ENCODE measurements around the gene EPB41L4A. TPM values are rescaled to one million over a fixed set of nuclear protein-coding genes. Genes with fewer than 3 reads are reported as not detected.

Gene EPB41L4A
- total and polyA plus RNA-seq, 2 experiments from 2014 or later: 10.5 to 14.4 TPM

- Histone ChIP-seq H3K9me3 (ENCODE audit: low read depth) (no peaks in the 10 kb centered on the region), H3K4me3 (no peak overlapping the region), H3K36me3 (no peaks in the 10 kb centered on the region), H3K27ac (no peak overlapping the region), H3K4me1 (ENCODE audit: low read depth) (no peaks in the 10 kb centered on the region), H3K27me3 (no peaks in the 10 kb centered on the region)
- DNase-seq (ENCODE audit: low read depth in 1 of 2, low spot score in 1 of 2): no peak
- no peak for TF ChIP-seq CTCF (IDR thresholded peaks at IDR 0.05; ENCODE audit: low read depth, low read length)
Measured at GRCh38 chr5:112384523-112384922, 34.6 kb downstream of the EPB41L4A start.

GRCh38 chr5:112382886-112383285 lies 36.2 kb downstream of the EPB41L4A start:
- H3K4me1 ChIP-seq (ENCODE audit: low read depth): no peaks in the 10 kb centered on the region
- no peaks in the 10 kb centered on the region for H3K9me3 ChIP-seq (ENCODE audit: low read depth)
- TF ChIP-seq CTCF (IDR thresholded peaks at IDR 0.05; ENCODE audit: low read depth, low read length): no peak
- no peak overlapping the region for H3K27ac ChIP-seq
- H3K4me3 ChIP-seq: no peak overlapping the region
- H3K27me3 ChIP-seq: no peaks in the 10 kb centered on the region
- DNase-seq (ENCODE audit: low read depth in 1 of 2, low spot score in 1 of 2): no peak
- H3K36me3 ChIP-seq: no peaks in the 10 kb centered on the region

- H3K27ac ChIP-seq: no peak overlapping the region
- no peak overlapping the region for H3K4me3 ChIP-seq
- H3K36me3 ChIP-seq: no peaks in the 10 kb centered on the region
- H3K4me1 ChIP-seq (ENCODE audit: low read depth): no peaks in the 10 kb centered on the region
- no peak for DNase-seq (ENCODE audit: low read depth in 1 of 2, low spot score in 1 of 2)
- no peak for TF ChIP-seq CTCF (IDR thresholded peaks at IDR 0.05; ENCODE audit: low read depth, low read length)
- H3K27me3 ChIP-seq: no peaks in the 10 kb centered on the region
- no peaks in the 10 kb centered on the region for H3K9me3 ChIP-seq (ENCODE audit: low read depth)
Measured at GRCh38 chr5:112381521-112381920, 37.6 kb downstream of the EPB41L4A start.

GRCh38 chr5:112379542-112380325 lies 39.3 kb downstream of the EPB41L4A start:
- Histone ChIP-seq H3K27me3 (no peaks in the 10 kb centered on the region), H3K4me1 (ENCODE audit: low read depth) (no peaks in the 10 kb centered on the region), H3K36me3 (no peaks in the 10 kb centered on the region), H3K4me3 (no peak overlapping the region), H3K9me3 (ENCODE audit: low read depth) (no peaks in the 10 kb centered on the region), H3K27ac (no peak overlapping the region)
- peak in 1 of 2 donors; percentile 5 for DNase-seq (ENCODE audit: low read depth in 1 of 2, low spot score in 1 of 2)
- TF ChIP-seq CTCF (IDR thresholded peaks at IDR 0.05; ENCODE audit: low read depth, low read length): no peak

GRCh38 chr5:112374818-112375217 lies 44.3 kb downstream of the EPB41L4A start:
- Histone ChIP-seq H3K4me3 (no peak overlapping the region), H3K27ac (no peak overlapping the region), H3K4me1 (ENCODE audit: low read depth) (no peaks in the 10 kb centered on the region), H3K27me3 (no peaks in the 10 kb centered on the region), H3K36me3 (no peaks in the 10 kb centered on the region), H3K9me3 (ENCODE audit: low read depth) (no peaks in the 10 kb centered on the region)
- DNase-seq (ENCODE audit: low read depth in 1 of 2, low spot score in 1 of 2): no peak
- no peak for TF ChIP-seq CTCF (IDR thresholded peaks at IDR 0.05; ENCODE audit: low read depth, low read length)

Measured in cardiac muscle cell (in vitro differentiated cells and primary cell).